Endothelial cell of umbilical vein (primary cell): ENCODE results near the gene PAPPA2. TPM values are rescaled to one million over a fixed set of nuclear protein-coding genes. Genes with fewer than 3 reads are reported as not detected.

Source experiments
- BruUV-seq: library from RNA; stranded (reverse); fragments of 400-500 nt; replicated peaks from 2 replicates; lab custom pipeline; 2021; lab: Mats Ljungman, UMichigan
- CTCF ChIA-PET: fragments of 300-600, 350-600 bp; sonication (Branson Sonifier 250); formaldehyde crosslinking; loops from one replicate; lab custom pipeline; 2021; ENCODE audit warnings: antibody characterized with exemption, inconsistent platforms; lab: Charles Lee
- POLR2A ChIA-PET: fragments of 300-600, 350-600 bp; sonication (Branson Sonifier 250); formaldehyde crosslinking; loops from one replicate; lab custom pipeline; 2021; ENCODE audit warnings: antibody characterized with exemption, inconsistent platforms; lab: Charles Lee
- DNase-seq: peaks from one replicate; pipeline ENCODE4 v3.0.0-alpha.2; 2011; ENCODE audit warnings: low read depth, low spot score
- FAIRE-seq: peaks from 2 replicates; lab custom pipeline; 2011; peaks lifted over from hg19 to GRCh38; lab: Jason Lieb, UNC
- H2AFZ ChIP-seq: 2 replicates; pipeline ENCODE4 v1.6.0; 2012; ENCODE audit warnings: low read depth, low read length, control low read depth, inconsistent platforms
- H3K27ac ChIP-seq: 2 replicates; pipeline ENCODE4 v1.5.1; 2011; ENCODE audit warnings: low read depth, mild to moderate bottlenecking, control low read depth, low read length, moderate library complexity; ENCODE audit not compliant: insufficient read depth
- H3K27me3 ChIP-seq, 2 experiments: 2 replicates each; pipeline versions ENCODE4 v1.6.0 to v1.6.1; 2011; ENCODE audit warnings: low read length in 2 of 2, mixed read lengths in 1 of 2; ENCODE audit not compliant: control insufficient read depth in 2 of 2, insufficient read depth in 2 of 2
- H3K36me3 ChIP-seq, 2 experiments: 2 replicates in 1 of 2; 3 replicates in 1 of 2; pipeline ENCODE4 v1.5.1; 2011; ENCODE audit warnings: low read length in 2 of 2, mild to moderate bottlenecking in 1 of 2, moderate library complexity in 1 of 2; ENCODE audit not compliant: control insufficient read depth in 2 of 2, insufficient read depth in 2 of 2; ENCODE audit errors: extremely low read depth in 1 of 2
- H3K4me1 ChIP-seq: 3 replicates; pipeline ENCODE4 v1.5.1; 2011; ENCODE audit warnings: mild to moderate bottlenecking, low read length; ENCODE audit not compliant: control insufficient read depth, insufficient read depth; ENCODE audit errors: extremely low read depth
- H3K4me2 ChIP-seq: 2 replicates; pipeline ENCODE4 v1.6.1; 2011; ENCODE audit warnings: low read length, control low read depth, mixed read lengths; ENCODE audit not compliant: insufficient read depth
- H3K4me3 ChIP-seq, 3 experiments: fragments of 200-600 bp in 1 of 3; sonication (generic), shearing (Covaris generic) in 1 of 3; replicated peaks in 1 of 3; 2 replicates each; pipeline ENCODE4 v1.5.1; 2011 to 2016; ENCODE audit warnings: control low read depth in 3 of 3, low read length in 3 of 3, mild to moderate bottlenecking in 2 of 3, inconsistent platforms in 1 of 3, low read depth in 1 of 3, moderate library complexity in 1 of 3; ENCODE audit not compliant: insufficient read depth in 1 of 3
- H3K79me2 ChIP-seq: 2 replicates; pipeline ENCODE4 v1.6.0; 2012; ENCODE audit warnings: low read length, inconsistent platforms; ENCODE audit not compliant: control insufficient read depth, insufficient read depth
- H3K9ac ChIP-seq: replicated peaks from 2 replicates; pipeline ENCODE3; 2011; ENCODE audit warnings: low read length, control low read depth; ENCODE audit not compliant: insufficient read depth; ENCODE audit errors: extremely low read depth
- H3K9me1 ChIP-seq: replicated peaks from 3 replicates; pipeline ENCODE4 v1.6.0; 2011; ENCODE audit warnings: mild to moderate bottlenecking, low read length; ENCODE audit not compliant: control insufficient read depth, insufficient read depth; ENCODE audit errors: extremely low read depth
- H3K9me3 ChIP-seq: replicated peaks from 2 replicates; pipeline ENCODE4 v1.5.1; 2012; ENCODE audit warnings: low read length, inconsistent platforms; ENCODE audit not compliant: control insufficient read depth, insufficient read depth
- H4K20me1 ChIP-seq: replicated peaks from 2 replicates; pipeline ENCODE3; 2011; ENCODE audit warnings: mild to moderate bottlenecking, low read length; ENCODE audit not compliant: control insufficient read depth, insufficient read depth; ENCODE audit errors: extremely low read depth
- EZH2 ChIP-seq: IDR thresholded peaks from 2 replicates; pipeline ENCODE4 v1.6.1; 2012; ENCODE audit warnings: borderline replicate concordance, low read depth, mild to moderate bottlenecking, moderate library complexity, low read length, inconsistent platforms; ENCODE audit not compliant: severe bottlenecking
- FOS ChIP-seq: IDR thresholded peaks from 2 replicates; pipeline ENCODE4 v1.6.1; 2011; ENCODE audit warnings: mild to moderate bottlenecking, low read length, moderate library complexity, borderline replicate concordance; ENCODE audit not compliant: insufficient read depth
- GATA2 ChIP-seq: IDR thresholded peaks from 2 replicates; pipeline ENCODE4 v1.7.0; 2011; ENCODE audit warnings: low read depth, mild to moderate bottlenecking, moderate library complexity, mixed read lengths, low read length; ENCODE audit not compliant: insufficient read length, insufficient read depth
- JUN ChIP-seq: IDR thresholded peaks from 2 replicates; pipeline ENCODE4 v1.6.1; 2011; ENCODE audit warnings: borderline replicate concordance, low read depth; ENCODE audit not compliant: insufficient read length, insufficient read depth
- MYC ChIP-seq: IDR thresholded peaks from one replicate; pipeline ENCODE4 v1.6.1; 2011; ENCODE audit warnings: mild to moderate bottlenecking, low read depth, low read length
- POLR2A ChIP-seq: IDR thresholded peaks from 2 replicates; pipeline ENCODE4 v1.6.1; 2012; ENCODE audit warnings: low read depth, mild to moderate bottlenecking, control low read depth, low read length
- POLR2AphosphoS5 ChIP-seq: IDR thresholded peaks from 2 replicates; pipeline ENCODE4 v1.6.1; 2012; ENCODE audit warnings: low read depth, mild to moderate bottlenecking, control low read depth, low read length, moderate library complexity; ENCODE audit not compliant: insufficient read depth
- dilution Hi-C: fragments of 300-500 bp; cut with MboI; formaldehyde crosslinking; loops from one replicate; pipeline ENCODE4 v1.15.0; 2019; ENCODE audit warnings: low sequenced_read_pairs; ENCODE audit not compliant: extremely low pct_ligation_motif_present
- intact Hi-C: fragments of 100-400 bp; cut with micrococcal nuclease; formaldehyde crosslinking; loops from one replicate; pipeline ENCODE4 v1.10.0; 2022
- polyA plus RNA-seq, 4 experiments: library from polyadenylated mRNA; depleted of rRNA in 3 of 4; stranded (reverse) in 3 of 4; unstranded in 1 of 4; fragments of >200 nt; gene quantifications; 2 replicates each; pipeline versions ENCODE4 v1.2.1 to v1.2.3, GENCODE V29; 2011 to 2012; ENCODE audit warnings: missing spikeins in 1 of 4
- total RNA-seq: library from RNA; stranded (reverse); gene quantifications from 2 replicates; pipeline ENCODE4 v1.2.3, GENCODE V29; 2021
- TF ChIP-seq, protein P1 (sequence below): IDR thresholded peaks from 2 replicates; pipeline ENCODE4 v1.6.1; 2011; ENCODE audit not compliant: insufficient read depth, insufficient read length
- TF ChIP-seq, protein P2 (sequence below), 2 donors: IDR thresholded peaks; 1 replicate in 1 of 2; 2 replicates in 1 of 2; pipeline ENCODE4 v1.5.1; 2011; ENCODE audit warnings: low read length in 2 of 2, mild to moderate bottlenecking in 2 of 2, moderate library complexity in 2 of 2, control low read depth in 1 of 2, inconsistent platforms in 1 of 2, low read depth in 1 of 2; ENCODE audit not compliant: insufficient read depth in 1 of 2; ENCODE audit errors: extremely low read depth in 1 of 2

PAPPA2 gene
- total and polyA plus RNA-seq, 2 donors (not counting 3 experiments of a cell fraction or from before 2014, with no cell fraction given) = not detected

DNA sequence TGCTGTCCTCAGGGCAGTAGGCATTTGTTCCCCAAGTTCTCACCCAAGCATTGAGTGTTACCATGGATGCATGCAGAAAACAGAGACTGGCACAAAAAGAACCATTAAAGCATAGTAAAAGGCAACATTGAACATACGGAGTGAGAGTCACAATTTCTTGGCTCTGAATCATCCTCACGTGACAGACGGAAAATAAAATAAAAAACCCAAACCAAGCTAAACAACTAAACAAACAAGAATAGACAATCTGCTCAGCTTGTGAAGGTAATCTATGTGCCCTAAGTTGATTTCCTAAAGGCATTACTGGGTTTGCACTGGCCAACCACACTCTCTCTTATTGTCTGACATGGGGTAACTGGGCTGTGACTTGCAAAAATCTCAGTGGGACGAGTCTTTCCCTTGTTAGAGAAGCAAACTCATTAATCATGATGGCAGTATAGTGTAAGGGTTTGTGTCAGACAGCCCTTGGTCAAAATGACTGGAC is 395.5 kb downstream of the PAPPA2 start:
- no peak overlapping the region for H3K9ac ChIP-seq
- POLR2A ChIA-PET = no interaction called here
- dilution Hi-C loops = no loop called here
- no peak overlapping the region for H3K4me2 ChIP-seq
- no peaks in the 10 kb centered on the region for H3K79me2 ChIP-seq
- CTCF ChIA-PET = no interaction called here
- H3K27ac ChIP-seq = no peak overlapping the region
- DNase-seq (no peak), FAIRE-seq (no peak)
- BruUV-seq = no TSS peak
- H3K4me3 ChIP-seq = no peak overlapping the region
- H3K27me3 ChIP-seq = no peaks in the 10 kb centered on the region
- H3K36me3 ChIP-seq = no peaks in the 10 kb centered on the region
- intact Hi-C loops = no loop called here
- H3K4me1 ChIP-seq = no peaks in the 10 kb centered on the region
- TF ChIP-seq FOS (no peak), MYC (no peak), JUN (no peak), EZH2 (no peak), GATA2 (no peak), POLR2AphosphoS5 (no peak), POLR2A (no peak)
- TF ChIP-seq, protein P1, sequence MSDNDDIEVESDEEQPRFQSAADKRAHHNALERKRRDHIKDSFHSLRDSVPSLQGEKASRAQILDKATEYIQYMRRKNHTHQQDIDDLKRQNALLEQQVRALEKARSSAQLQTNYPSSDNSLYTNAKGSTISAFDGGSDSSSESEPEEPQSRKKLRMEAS = no peak
- TF ChIP-seq, protein P2, sequence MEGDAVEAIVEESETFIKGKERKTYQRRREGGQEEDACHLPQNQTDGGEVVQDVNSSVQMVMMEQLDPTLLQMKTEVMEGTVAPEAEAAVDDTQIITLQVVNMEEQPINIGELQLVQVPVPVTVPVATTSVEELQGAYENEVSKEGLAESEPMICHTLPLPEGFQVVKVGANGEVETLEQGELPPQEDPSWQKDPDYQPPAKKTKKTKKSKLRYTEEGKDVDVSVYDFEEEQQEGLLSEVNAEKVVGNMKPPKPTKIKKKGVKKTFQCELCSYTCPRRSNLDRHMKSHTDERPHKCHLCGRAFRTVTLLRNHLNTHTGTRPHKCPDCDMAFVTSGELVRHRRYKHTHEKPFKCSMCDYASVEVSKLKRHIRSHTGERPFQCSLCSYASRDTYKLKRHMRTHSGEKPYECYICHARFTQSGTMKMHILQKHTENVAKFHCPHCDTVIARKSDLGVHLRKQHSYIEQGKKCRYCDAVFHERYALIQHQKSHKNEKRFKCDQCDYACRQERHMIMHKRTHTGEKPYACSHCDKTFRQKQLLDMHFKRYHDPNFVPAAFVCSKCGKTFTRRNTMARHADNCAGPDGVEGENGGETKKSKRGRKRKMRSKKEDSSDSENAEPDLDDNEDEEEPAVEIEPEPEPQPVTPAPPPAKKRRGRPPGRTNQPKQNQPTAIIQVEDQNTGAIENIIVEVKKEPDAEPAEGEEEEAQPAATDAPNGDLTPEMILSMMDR (IDR thresholded peaks at IDR 0.05; ENCODE audit: extremely low read depth in 1 of 2, insufficient read depth in 1 of 2, low read depth in 1 of 2, low read length in 2 of 2) = no peak
- no peak overlapping the region for H2AFZ ChIP-seq
- no peaks in the 10 kb centered on the region for H3K9me1 ChIP-seq
- peaks cover 2% of the 10 kb centered on the region for H3K9me3 ChIP-seq
- no peaks in the 10 kb centered on the region for H4K20me1 ChIP-seq
